SKM-1 (cell line): ENCODE results near the gene OSBPL5.
"Not testable (repeated sequence)": the region's sequence is repeated elsewhere in the genome, so short reads cannot be mapped to it uniquely, and the experiment has no call there.

Source experiments
- DNase-seq: peaks from one replicate; lab custom pipeline; 2025; ENCODE audit not compliant: unreplicated experiment; lab: John Stamatoyannopoulos, UW

Gene OSBPL5

DNA sequence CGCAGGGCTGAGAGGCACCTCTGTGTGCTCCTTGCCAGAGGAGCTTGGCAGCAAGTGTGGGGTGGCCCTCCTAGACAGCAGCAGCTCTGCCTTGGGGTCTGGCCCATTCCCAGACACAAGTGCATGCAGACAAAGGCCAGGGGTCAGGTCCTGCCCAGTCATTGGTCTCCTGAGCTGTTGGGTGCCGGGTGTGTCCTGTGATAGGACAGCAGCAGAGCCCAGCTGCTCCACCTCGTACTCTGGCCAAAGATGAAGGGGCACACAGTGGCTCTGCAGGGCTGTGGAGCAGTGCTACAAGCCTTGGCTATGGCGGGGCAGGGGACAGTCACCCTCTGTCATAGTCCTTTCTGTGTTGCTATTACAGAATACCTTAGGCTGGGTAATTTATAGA, 17.3 kb upstream of the OSBPL5 start:
- no peak for DNase-seq

DNA sequence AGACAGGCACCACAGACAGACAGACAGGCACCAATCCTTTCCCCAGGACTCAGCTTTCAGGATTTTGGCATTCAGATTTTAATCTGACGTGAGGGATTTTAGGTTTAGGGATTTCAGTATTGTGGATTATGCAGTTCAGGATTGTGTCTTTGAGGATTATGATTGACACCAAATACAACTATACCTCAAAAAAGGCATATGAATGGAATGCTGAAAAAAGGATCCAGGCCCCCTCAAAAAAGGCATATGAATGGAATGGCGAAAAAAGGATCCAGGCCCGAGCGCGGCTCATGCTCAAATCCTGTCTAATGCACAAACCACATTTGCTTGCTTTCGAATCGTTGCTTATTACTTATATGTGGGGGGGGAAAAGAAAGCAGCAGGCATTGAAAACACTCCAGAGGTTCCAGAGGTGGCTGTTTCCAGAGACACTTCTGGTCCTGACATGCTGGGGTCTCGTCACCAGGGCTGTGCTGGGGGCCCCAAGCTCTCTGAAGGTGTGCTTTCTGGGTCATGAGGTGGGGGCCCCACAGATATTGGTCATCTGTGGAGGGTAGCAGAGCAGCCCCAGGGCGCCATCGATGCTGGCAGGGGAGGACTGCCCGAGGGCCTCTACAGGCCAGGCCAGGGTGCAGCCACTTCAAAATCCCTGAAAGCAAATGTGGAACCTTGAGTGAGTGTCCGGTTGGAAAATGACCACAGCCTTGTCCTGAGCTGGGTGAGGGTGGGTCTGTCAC, 16.8 kb upstream of the OSBPL5 start:
- no peak for DNase-seq

DNA sequence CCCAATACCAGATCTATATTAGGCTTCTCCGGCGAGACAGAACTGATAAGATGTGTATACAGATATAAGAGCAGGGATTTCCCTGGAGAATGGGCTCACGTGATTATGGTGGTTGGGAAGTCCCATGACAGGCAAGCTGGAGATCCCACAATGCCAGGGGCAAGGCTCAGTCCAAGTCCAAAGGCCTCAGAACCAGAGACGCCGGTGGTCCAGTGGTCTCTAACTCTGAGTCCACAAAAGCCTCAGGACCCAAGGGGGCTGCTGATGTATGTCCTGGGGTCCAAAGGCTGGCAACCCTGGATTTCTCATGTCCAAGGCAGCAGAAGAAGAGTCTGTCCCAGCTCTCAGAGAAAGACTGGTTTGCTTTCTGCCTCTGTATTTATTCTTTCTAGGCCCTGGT, 15.8 kb upstream of the OSBPL5 start:
- DNase-seq = no peak

DNA sequence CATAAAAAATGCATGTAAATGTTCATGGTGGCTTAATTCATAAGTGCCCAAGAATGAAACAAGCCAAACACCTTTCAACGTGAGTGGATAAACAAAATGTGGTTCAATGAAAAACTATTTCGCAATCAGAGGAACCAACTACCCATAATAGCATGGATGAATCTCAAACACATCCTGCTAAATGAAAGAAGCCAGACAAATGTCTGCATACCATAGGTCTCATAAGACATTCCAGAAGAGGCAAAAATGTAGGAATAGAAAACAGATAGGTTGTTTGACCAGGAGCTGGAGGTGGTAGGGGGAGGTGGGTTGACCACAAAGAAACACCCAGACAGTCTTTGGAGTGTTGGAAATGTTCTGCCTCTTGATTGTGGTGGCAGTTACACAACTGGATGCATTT, 13.2 kb upstream of the OSBPL5 start:
- no peak for DNase-seq

DNA sequence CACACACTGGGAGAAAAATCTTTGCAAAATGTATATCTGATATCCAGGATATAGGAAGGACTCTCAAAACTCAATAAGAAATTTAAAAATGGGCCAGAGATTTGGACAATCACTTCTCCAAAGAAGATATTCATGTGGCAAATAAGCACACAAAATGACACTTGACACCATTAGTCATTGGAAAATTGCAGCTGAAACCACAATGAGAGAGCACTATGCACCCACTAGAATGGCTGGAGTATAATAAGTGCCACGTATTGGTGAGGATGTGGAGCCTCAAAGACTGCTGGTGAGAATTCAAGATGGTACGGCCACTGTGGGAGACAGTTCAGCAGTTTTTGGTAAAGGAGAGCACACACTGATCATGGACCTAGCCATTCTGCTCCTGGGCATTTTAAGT, 12.8 kb upstream of the OSBPL5 start:
- DNase-seq = no peak

DNA sequence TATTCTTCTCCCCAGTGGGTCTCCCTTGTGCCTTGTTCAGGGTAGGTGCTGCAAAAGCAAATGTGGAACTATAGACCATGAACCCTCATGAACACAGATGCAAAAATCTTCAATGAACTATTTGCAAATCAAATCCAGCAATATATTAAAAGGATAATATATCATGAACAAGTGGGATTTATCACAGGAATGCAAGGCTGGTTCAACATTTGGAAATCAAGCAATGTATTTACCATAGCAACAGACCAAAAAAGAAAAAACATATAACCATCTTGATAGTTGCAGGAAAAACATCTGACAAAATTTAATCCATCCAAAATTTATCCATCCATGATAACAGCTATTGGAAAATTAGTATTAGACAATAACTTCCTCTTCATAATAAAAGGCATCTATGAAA, 11.4 kb upstream of the OSBPL5 start:
- no peak for DNase-seq

DNA sequence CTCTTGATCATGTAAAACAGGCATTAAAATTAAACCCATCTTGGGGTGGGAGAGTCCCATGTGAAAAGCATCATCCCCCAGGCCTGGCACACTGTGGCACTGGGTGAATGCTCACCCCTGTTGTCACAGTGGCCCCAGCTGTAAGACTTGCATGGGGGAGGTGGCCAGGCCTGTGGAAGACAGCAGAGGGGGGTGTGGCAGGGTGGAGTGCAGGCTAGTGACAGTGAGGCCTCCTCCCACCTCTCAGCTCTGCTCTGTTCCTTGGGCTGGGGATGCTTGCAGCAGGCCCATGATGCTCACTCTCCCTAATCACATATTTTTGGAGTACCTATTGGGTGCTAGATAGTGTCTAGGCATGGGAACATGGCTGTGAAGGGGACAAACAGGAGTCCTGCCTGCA, 10.1 kb upstream of the OSBPL5 start:
- DNase-seq = no peak

DNA sequence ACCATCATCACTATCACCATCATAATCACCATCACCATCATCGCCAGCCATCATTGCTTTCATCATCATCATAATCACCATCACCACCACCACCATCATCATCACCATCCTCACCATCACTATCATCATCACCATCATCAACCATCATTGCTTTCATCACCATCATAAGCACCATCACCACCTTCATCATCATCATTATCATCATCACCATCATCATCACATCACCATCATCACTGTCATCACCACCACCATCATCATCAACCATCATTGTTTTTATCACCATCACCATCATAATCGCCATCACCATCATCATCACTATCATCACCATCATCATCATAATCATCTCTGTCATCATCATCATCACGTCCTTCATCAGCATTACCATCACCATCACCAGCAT, 9.3 kb upstream of the OSBPL5 start:
- no peak for DNase-seq

DNA sequence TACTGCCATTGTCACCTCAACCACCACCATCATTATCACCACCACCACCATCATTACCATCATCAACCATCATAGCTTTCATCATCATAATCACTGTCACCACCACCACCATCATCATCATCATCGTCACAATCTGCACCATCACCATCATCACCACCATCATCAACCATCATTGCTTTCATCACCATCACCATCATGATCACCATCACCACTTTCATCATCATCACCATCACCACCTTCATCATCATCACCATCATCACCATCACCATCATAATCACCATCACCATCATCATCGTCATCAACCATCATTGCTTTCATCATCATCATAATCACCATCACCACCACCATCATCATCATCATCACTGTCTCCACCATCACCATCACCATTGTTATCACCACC, 8.7 kb upstream of the OSBPL5 start:
- no peak for DNase-seq

DNA sequence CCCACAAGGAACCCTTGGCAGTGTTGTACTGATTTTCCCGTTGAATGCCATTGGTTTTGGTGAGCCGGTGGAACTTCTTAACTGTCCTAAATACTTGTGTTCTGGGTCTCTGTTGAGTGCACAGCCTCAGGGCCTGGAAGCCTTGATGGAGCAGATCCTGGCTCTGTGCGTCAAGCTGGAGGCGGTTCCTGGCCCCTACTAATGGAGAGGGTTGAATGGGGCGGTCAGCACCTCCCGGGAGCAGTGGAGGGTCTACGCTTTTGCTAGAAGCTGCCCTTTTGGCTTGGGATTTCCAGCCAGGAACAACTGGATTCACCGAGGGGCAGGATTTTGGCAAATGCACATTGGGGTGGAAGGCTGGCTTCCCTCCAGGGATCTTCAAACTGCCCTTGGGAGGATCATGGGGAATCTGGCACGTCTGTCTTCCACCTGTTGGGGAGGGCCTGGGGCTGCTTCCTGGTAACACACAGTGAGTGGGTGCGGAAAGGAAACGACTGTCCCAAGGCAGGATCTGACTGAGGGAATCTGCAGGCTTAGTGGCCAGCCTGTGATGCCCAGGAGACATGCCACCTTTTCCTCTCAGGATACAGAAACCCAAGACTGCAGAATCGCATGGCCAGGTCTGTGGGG, 6.9 kb upstream of the OSBPL5 start:
- no peak for DNase-seq

DNA sequence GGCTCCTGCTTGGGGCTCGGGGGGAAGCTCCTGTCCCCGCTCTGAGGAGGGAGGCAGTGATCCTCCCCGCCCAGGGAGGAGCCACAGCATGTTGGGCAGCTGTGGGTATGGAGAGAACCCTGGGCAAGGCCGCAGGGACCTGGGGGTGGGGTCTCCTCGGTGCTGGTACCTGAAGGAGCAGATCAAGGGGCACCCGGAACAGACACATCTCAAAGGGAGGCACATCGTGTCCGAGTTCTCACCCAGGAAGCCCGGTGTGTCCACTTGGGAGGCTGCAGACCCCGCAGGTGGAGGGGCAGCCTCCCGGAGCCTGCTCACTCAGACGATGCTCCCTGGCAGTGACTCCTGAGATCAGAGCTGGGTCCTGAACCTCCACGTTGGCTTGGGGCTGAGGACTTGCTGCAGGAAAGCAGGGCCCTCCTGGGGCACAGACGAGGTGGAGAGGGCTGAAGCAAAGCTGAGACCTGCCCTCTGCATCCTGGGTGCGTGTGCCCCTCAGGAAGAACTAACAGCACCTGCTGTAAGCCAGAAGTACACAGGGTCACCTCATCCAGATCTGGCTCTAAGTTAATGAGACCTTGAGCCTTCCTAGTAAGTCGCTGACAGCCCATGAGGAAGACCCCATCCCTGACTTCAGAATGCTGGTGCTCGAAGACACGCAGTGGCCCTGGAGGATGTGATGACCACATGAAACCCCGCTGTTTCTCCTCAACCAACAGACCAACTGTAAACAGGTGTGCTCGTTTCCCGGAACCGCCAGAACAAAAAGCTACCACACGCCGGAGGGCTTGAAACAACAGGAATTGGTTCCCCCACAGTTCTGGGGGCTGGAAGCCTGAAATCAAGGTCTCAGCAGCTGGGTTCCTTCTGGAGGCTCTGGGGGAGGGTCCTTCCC, 5.9 kb upstream of the OSBPL5 start:
- DNase-seq = no peak

DNA sequence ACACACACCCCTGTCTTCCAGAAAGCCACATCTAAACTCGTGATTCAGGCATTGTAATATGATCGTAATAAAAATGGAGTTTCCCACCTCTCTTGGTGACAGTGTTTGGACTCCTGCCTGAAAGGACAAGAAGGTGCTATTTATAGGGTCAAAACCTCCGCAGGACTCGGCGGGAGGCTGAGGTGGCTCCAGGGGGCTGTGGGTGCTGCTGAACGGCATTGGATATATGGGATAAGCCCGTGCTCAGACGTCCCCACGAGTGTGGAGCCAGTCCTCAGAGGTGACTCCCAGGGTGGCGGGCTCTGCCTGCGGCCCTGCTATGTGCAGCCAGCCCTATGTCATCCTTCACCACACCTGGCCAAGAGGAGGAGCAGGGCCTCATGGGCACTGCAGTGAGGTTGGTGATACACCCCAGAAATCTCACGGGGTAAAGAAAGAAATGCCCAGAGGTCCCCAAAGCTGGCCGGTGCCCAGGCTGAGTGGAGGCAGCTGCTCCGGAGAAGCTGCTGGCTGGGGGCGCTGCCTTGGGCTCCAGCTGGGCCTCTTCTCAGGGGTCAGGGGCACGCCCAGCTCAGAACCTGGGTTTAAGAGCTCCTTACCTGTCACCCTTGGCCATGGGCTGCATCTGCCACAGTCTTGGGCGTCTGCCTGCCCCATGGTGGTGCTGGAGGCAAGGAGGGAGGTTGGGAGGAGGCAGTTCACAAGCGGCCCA, 5.1 kb upstream of the OSBPL5 start:
- no peak for DNase-seq

DNA sequence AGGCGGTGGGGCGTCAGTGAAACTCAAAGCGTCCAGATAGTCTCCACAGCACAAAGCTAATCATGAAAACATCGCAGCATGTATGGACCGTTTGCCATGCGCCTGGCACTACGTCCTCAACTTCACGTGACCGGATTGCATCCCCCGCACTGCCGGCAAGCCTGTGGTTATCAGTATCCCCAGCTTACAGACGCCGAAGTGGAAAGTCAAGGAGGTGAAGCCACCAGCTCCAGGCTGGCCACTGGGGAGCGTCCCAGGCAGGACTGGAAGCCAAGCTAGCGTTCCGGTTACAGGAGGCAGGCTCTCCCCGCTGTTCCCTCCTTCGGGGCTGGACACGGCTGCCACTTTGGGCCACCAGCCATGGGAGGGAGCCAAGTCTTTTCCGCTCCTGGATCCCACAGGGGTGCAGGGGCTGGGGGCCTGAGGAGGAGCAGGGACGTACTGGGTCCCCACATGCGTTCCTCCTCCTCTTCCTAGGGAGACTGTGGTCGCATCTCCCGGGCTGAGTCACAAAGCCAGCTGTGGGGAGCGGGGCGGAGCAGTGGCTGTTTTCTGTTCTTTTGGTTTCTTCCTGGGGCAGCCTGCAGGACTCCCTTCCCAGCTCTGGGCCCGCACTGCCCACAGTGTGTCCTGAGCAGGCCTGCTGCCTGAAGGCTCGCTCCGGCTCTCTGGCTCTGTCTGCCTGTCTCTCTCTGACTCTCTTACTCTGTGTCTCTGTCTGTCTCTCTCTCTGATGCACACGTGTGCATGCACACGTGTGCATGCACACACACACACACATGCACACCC, 4.3 kb upstream of the OSBPL5 start:
- peak; percentile 32 for DNase-seq

DNA sequence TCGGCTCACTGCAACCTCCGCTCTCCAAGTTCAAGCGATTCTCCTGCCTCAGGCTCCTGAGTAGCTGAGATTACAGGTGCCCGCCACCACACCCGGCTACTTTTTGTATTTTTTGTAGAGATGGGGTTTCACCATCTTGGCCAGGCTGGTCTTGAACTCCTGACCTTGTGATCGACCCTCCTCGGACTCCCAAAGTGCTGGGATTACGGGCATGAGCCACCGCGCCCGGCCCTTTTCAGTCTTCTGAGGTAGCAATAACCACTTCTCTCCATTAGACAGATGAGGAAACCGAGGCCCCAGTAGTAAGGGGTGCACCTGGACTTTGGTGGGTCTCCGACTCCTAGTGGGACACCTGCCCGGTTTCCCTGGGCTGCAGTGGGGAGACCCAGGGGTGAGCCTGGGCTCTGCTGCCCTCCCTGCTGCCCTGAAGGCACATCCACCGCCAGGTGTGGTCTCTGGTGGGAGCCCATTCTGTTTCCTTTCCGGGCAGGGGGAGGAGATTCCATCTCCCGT, 3.7 kb upstream of the OSBPL5 start:
- DNase-seq = not testable (repeated sequence)

DNA sequence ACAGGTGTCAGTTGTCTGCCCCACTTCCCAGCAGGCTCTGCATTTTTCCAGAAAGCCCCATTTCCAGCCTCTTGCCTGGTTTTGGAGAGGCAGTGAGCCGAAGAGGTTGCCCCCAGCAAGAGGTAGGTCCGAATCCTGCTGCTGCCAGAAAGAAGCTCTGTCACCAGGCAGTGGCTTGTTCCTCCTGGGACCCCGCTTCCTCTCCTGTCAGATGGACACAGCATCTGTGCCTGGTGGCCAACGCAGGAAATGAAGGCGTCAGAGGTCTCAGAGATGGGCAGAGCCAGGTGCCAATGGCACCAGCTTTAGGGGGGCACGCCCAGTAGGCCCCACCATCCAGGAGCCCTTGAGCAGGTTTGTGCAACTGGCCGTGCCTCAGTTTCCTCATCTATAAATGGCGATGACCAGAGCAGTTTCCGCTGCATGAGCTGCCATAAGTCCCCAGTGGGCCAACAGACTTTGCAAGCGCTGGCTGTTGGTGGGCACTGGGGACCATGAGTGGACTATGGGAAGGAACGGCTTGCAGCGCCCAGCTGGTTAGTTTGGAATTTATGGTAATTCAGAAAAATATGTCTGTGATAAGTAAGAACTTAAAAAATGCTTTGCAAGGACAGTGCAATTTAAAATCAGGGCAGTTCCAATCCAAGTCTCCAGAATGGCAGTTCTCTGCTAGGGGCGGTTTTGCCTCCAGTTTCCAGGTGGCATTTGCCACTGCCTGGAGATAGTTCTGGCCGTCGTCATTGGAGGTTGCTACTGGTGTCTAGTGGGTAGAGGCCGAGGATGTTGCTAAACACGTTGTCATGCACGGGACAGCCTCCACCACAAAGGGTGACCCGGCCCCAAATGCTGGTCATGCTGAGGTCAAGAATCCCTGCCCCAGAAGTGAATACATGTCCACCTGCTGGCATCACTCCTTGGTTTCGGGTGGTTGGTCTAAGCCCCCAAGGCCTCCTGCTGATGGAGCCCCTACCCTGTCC, 2.3 kb upstream of the OSBPL5 start:
- DNase-seq = no peak

DNA sequence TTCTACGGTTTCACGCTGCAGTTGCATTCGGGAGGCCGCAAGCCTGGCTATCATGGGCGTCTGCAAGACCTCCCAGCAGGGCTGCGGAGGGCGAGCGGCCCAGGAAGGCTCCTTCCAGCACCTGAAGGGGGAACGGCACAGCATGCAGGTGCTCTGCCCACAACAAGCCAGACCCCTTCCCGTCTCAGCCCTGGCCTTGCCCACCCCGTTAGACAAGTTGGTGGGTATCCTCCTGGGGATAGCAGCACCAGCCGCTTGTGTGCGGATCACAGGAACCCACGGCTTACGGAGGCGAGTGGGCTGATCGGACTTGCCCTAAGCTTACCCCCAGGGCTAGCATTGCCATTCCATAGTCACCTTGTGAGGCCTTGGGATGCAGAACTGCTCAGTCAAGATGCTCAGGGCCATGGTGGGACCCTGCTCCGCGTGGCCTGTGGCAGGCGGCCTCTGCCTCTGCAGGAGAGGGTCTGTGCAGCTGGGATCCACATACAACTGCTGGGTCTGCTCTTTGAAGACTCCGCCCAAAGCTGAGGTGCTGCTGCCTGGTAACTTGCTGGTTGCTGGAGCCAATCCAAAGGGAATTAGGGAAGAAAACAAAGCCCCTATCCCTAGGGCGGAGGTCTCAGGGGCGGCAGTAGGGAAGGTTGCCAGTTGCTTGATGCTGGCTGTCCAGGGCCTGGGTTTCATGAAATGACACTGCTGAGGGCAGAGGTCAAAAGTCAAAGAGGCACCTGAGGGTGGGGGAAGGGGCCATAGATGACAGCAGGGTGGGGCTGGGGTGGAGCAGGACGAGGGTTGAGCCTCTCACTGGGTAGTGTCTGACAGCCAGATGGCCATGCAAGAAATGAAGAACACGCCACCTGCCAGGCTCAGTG, 1.4 kb upstream of the OSBPL5 start:
- DNase-seq = no peak

DNA sequence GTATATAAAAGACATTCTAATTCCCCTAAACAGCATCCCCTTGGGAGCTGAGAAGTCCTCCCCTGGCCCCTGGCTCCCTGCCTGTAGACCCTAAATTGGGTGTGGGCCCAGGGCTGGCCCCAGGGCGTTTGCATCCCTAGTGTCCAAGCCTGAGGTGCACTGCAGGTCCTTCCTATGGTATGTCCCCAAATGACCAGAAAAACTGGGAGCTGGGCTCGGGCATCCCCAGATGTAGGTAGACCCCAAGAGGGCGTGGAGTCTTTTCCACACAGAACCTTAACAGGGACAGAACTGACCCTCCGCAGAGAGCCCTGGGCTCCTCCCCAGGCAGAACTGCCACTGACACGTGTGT, 782 bp upstream of the OSBPL5 start:
- no peak for DNase-seq

DNA sequence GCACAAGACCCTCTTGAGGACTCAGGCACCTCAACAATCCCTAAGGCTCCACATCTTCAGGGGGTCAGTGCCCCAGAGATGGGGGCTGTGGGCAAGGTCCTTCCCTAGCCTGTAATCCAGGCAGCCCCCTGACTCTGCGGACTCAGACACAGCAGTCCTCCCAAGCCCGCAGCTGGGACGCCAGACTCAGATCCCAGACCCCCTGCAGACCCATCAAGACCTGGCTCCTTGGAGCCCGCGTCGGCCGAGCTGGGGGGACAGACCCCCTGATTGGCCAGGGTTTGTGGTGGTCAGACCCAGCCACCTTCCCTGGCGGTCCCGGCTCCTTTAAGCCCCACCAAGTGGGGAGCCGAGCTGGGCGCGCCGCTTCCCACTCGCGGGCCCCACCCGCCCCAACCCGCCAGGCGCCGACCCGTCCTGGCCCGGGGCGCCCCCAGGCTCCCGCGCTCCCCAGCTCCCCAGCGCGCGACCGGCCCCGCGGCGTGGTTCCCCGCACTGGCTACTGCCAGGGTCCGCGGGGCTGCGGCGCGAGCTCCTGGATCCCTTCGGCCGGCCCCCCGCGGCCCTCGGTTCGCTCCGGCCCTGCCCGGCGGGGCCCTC, 458 bp downstream of the OSBPL5 start:
- no peak for DNase-seq
